Measurements from ENCODE around the gene SEM1.
"Not testable (repeated sequence)": the region's sequence is repeated elsewhere in the genome, so short reads cannot be mapped to it uniquely, and the experiment has no call there.

The SEM1 gene

GRCh38 chr7:96658022-96658412 is 51.6 kb downstream of the SEM1 start:
- no peak for DNase-seq

GRCh38 chr7:96657347-96658021 is 52.2 kb downstream of the SEM1 start:
- DNase-seq: no peak

- DNase-seq: no peak
Observed at GRCh38 chr7:96655956-96656355, 53.7 kb downstream of the SEM1 start.

- DNase-seq: no peak
Observed at GRCh38 chr7:96654630-96655188, 54.9 kb downstream of the SEM1 start.

GRCh38 chr7:96649981-96650380 is 59.7 kb downstream of the SEM1 start:
- DNase-seq: no peak

GRCh38 chr7:96648784-96649183 is 60.9 kb downstream of the SEM1 start:
- DNase-seq: no peak

- DNase-seq: no peak
Observed at GRCh38 chr7:96647733-96648132, 61.9 kb downstream of the SEM1 start.

- DNase-seq: no peak
Observed at GRCh38 chr7:96645084-96645483, 64.6 kb downstream of the SEM1 start.

- DNase-seq: not testable (repeated sequence)
Observed at GRCh38 chr7:96643436-96643835, 66.2 kb downstream of the SEM1 start.

GRCh38 chr7:96640054-96640453 is 69.6 kb downstream of the SEM1 start:
- no peak for DNase-seq

Measured in GOT3 (cell line).